ENCODE results near the gene ZNF280A. TPM values are rescaled to one million over a fixed set of nuclear protein-coding genes. Genes with fewer than 3 reads are reported as not detected.
A peak's percentile ranks its signal among the peaks of the same experiment; 100 is the strongest.
"Not testable (repeated sequence)": the region's sequence is repeated elsewhere in the genome, so short reads cannot be mapped to it uniquely, and the experiment has no call there.

Gene ZNF280A
- total RNA-seq, 1 experiment from 2014 or later, result 1.9 TPM

GRCh38 chr22:22526125-22526912 is 6.2 kb upstream of the ZNF280A start:
- H3K4me3 ChIP-seq, result no peak overlapping the region
- H3K9me3 ChIP-seq, result no peaks in the 10 kb centered on the region
- DNase-seq, result no peak
- no peaks in the 10 kb centered on the region for H3K27me3 ChIP-seq
- no peaks in the 10 kb centered on the region for H3K36me3 ChIP-seq

- no peaks in the 10 kb centered on the region for H3K27me3 ChIP-seq
- H3K4me3 ChIP-seq, result no peak overlapping the region
- no peaks in the 10 kb centered on the region for H3K36me3 ChIP-seq
- DNase-seq, result peak; percentile 54
- H3K9me3 ChIP-seq, result no peaks in the 10 kb centered on the region
Measured at GRCh38 chr22:22523494-22523893, 3.4 kb upstream of the ZNF280A start.

GRCh38 chr22:22521631-22522030 is 1.6 kb upstream of the ZNF280A start:
- Histone ChIP-seq H3K4me3 (no peak overlapping the region), H3K27me3 (no peaks in the 10 kb centered on the region), H3K9me3 (no peaks in the 10 kb centered on the region), H3K36me3 (no peaks in the 10 kb centered on the region)
- DNase-seq, result no peak

- no peaks in the 10 kb centered on the region for H3K36me3 ChIP-seq
- no peaks in the 10 kb centered on the region for H3K9me3 ChIP-seq
- H3K4me3 ChIP-seq, result no peak overlapping the region
- DNase-seq, result no peak
- H3K27me3 ChIP-seq, result no peaks in the 10 kb centered on the region
Measured at GRCh38 chr22:22520667-22521602, 865 bp upstream of the ZNF280A start.

GRCh38 chr22:22519591-22519990 is 479 bp downstream of the ZNF280A start:
- H3K4me3 ChIP-seq, result peak overlapping the region; percentile 44
- H3K36me3 ChIP-seq, result no peaks in the 10 kb centered on the region
- no peaks in the 10 kb centered on the region for H3K9me3 ChIP-seq
- no peaks in the 10 kb centered on the region for H3K27me3 ChIP-seq
- peak; percentile 14 for DNase-seq

GRCh38 chr22:22516992-22517391 is 3.1 kb downstream of the ZNF280A start:
- Histone ChIP-seq H3K27me3 (no peaks in the 10 kb centered on the region), H3K36me3 (no peaks in the 10 kb centered on the region), H3K4me3 (no peak overlapping the region), H3K9me3 (no peaks in the 10 kb centered on the region)
- DNase-seq, result no peak

- DNase-seq, result no peak
- no peaks in the 10 kb centered on the region for H3K9me3 ChIP-seq
- no peaks in the 10 kb centered on the region for H3K27me3 ChIP-seq
- H3K4me3 ChIP-seq, result no peak overlapping the region
- H3K36me3 ChIP-seq, result no peaks in the 10 kb centered on the region
Measured at GRCh38 chr22:22515890-22516289, 4.2 kb downstream of the ZNF280A start.

GRCh38 chr22:22514431-22514830 is 5.6 kb downstream of the ZNF280A start:
- H3K9me3 ChIP-seq, H3K36me3 ChIP-seq, H3K4me3 ChIP-seq, DNase-seq, H3K27me3 ChIP-seq: not testable (repeated sequence)

GRCh38 chr22:22513619-22514018 is 6.5 kb downstream of the ZNF280A start:
- DNase-seq, result no peak
- Histone ChIP-seq H3K36me3 (no peaks in the 10 kb centered on the region), H3K9me3 (peaks cover 6% of the 10 kb centered on the region), H3K27me3 (no peaks in the 10 kb centered on the region), H3K4me3 (no peak overlapping the region)

GRCh38 chr22:22512951-22513350 is 7.1 kb downstream of the ZNF280A start:
- Histone ChIP-seq H3K4me3 (no peak overlapping the region), H3K9me3 (peaks cover 6% of the 10 kb centered on the region), H3K36me3 (no peaks in the 10 kb centered on the region), H3K27me3 (no peaks in the 10 kb centered on the region)
- no peak for DNase-seq

GRCh38 chr22:22510833-22511232 is 9.2 kb downstream of the ZNF280A start:
- H3K27me3 ChIP-seq, H3K4me3 ChIP-seq, H3K9me3 ChIP-seq, DNase-seq: not testable (repeated sequence)
- H3K36me3 ChIP-seq, result peaks cover 16% of the 10 kb centered on the region

- H3K27me3 ChIP-seq, H3K4me3 ChIP-seq, DNase-seq, H3K9me3 ChIP-seq: not testable (repeated sequence)
- peaks cover 22% of the 10 kb centered on the region for H3K36me3 ChIP-seq
Measured at GRCh38 chr22:22509912-22510311, 10.2 kb downstream of the ZNF280A start.

- peak within 1 kb of the TSS; percentile 73 for H3K4me3 ChIP-seq
- H3K36me3 ChIP-seq, result peaks cover 34% of the 10 kb centered on the region
- H3K9me3 ChIP-seq, result peaks cover 6% of the 10 kb centered on the region
- H3K27me3 ChIP-seq, result no peaks in the 10 kb centered on the region
- peak; percentile 88 for DNase-seq
Measured at GRCh38 chr22:22508274-22509176, 11.5 kb downstream of the ZNF280A start, which contains the start of gene ZNF280B. Gene ZNF280B, minus strand, starts transcription at chr22:22508742. Its CDS starts 19,344 bp downstream, at chr22:22489398.

- DNase-seq, result no peak
Measured at GRCh38 chr22:22507743-22508273, 12.3 kb downstream of the ZNF280A start.

GRCh38 chr22:22506736-22507135 is 13.3 kb downstream of the ZNF280A start:
- no peak for DNase-seq
- Histone ChIP-seq H3K4me3 (no peak overlapping the region), H3K9me3 (peaks cover 6% of the 10 kb centered on the region), H3K27me3 (no peaks in the 10 kb centered on the region), H3K36me3 (peaks cover 41% of the 10 kb centered on the region)

More at GRCh38 chr22:22507743-22508273, 12.3 kb downstream of the ZNF280A start:
- Histone ChIP-seq H3K4me3 (peak overlapping the region; percentile 73), H3K9me3 (peaks cover 6% of the 10 kb centered on the region), H3K27me3 (no peaks in the 10 kb centered on the region), H3K36me3 (peaks cover 38% of the 10 kb centered on the region)

- no peaks in the 10 kb centered on the region for H3K9me3 ChIP-seq
- H3K27me3 ChIP-seq, result no peaks in the 10 kb centered on the region
Measured at GRCh38 chr22:22498267-22498666, 21.8 kb downstream of the ZNF280A start.

More at GRCh38 chr22:22498267-22498666, 21.8 kb downstream of the ZNF280A start:
- DNase-seq, result no peak
- Histone ChIP-seq H3K36me3 (peaks cover 18% of the 10 kb centered on the region), H3K4me3 (no peak overlapping the region)

Data from MG63 (cell line).